HEK293 (cell line): ENCODE data around the gene MDM2.

Experiments
- ATF2 ChIP-seq: fragments of 450-650 bp; formaldehyde crosslinking; IDR thresholded peaks from 2 replicates; pipeline ENCODE4 v1.5.1; 2016; ENCODE audit warnings: missing biosample characterization, missing genetic modification characterization, low read depth
- CTCF ChIP-seq: fragments of 450-650 bp; formaldehyde crosslinking; IDR thresholded peaks from 2 replicates; pipeline ENCODE4 v1.5.1; 2016; ENCODE audit warnings: missing biosample characterization, missing genetic modification characterization
- MYNN ChIP-seq: fragments of 450-650 bp; formaldehyde crosslinking; IDR thresholded peaks from 2 replicates; pipeline ENCODE4 v1.5.1; 2016; ENCODE audit warnings: missing biosample characterization, missing genetic modification characterization, borderline replicate concordance
- PBX3 ChIP-seq: sonication (generic); formaldehyde crosslinking; IDR thresholded peaks from 2 replicates; pipeline ENCODE4 v1.8.1; 2022; ENCODE audit warnings: mild to moderate bottlenecking, moderate library complexity, missing genetic modification reagents
- PRDM2 ChIP-seq: fragments of 450-650 bp; formaldehyde crosslinking; IDR thresholded peaks from 2 replicates; pipeline ENCODE4 v1.5.1; 2016; ENCODE audit warnings: missing biosample characterization, missing genetic modification characterization, borderline replicate concordance
- SP2 ChIP-seq: fragments of 450-650 bp; formaldehyde crosslinking; IDR thresholded peaks from 2 replicates; pipeline ENCODE4 v1.5.1; 2016; ENCODE audit warnings: missing biosample characterization, missing genetic modification characterization
- ZBTB44 ChIP-seq: fragments of 450-650 bp; IDR thresholded peaks from 2 replicates; pipeline ENCODE4 v1.5.1; 2018; ENCODE audit warnings: missing biosample characterization, mild to moderate bottlenecking, missing genetic modification characterization
- ZBTB49 ChIP-seq: fragments of 450-650 bp; formaldehyde crosslinking; IDR thresholded peaks from 2 replicates; pipeline ENCODE4 v1.5.1; 2016; ENCODE audit warnings: missing biosample characterization, missing genetic modification characterization, low read depth
- ZIC2 ChIP-seq: fragments of 450-650 bp; formaldehyde crosslinking; IDR thresholded peaks from 2 replicates; pipeline ENCODE4 v1.5.1; 2016; ENCODE audit warnings: missing biosample characterization, missing genetic modification characterization
- ZNF292 ChIP-seq: fragments of 450-650 bp; formaldehyde crosslinking; IDR thresholded peaks from 2 replicates; pipeline ENCODE4 v1.5.1; 2016; ENCODE audit warnings: low read depth, missing biosample characterization, missing genetic modification characterization, borderline replicate concordance
- ZNF350 ChIP-seq: fragments of 450-650 bp; formaldehyde crosslinking; IDR thresholded peaks from 2 replicates; pipeline ENCODE4 v1.5.0; 2017; ENCODE audit warnings: missing biosample characterization, mild to moderate bottlenecking, missing genetic modification characterization
- ZNF596 ChIP-seq: fragments of 450-650 bp; IDR thresholded peaks from 2 replicates; pipeline ENCODE4 v1.5.0; 2018; ENCODE audit warnings: missing biosample characterization, mild to moderate bottlenecking, missing genetic modification characterization, moderate library complexity
- ZNF776 ChIP-seq: fragments of 450-650 bp; formaldehyde crosslinking; IDR thresholded peaks from 2 replicates; pipeline ENCODE4 v1.5.0; 2017; ENCODE audit warnings: missing biosample characterization, missing genetic modification characterization, borderline replicate concordance

GRCh38 chr12:68891141-68891540 is 83.2 kb downstream of the MDM2 start:
- no peak for TF ChIP-seq CTCF
- TF ChIP-seq PBX3 (CRISPR knock-in tag), result no peak
- no peak for TF ChIP-seq ZNF292 (tag by site-specific recombination)
- TF ChIP-seq ZIC2 (tag by site-specific recombination), result no peak
- no peak for TF ChIP-seq ZNF350 (tag by site-specific recombination)
- no peak for TF ChIP-seq ATF2 (tag by site-specific recombination)
- TF ChIP-seq MYNN (tag by site-specific recombination), result no peak
- no peak for TF ChIP-seq ZBTB49
- no peak for TF ChIP-seq ZNF776 (tag by site-specific recombination)
- no peak for TF ChIP-seq SP2 (tag by site-specific recombination)
- TF ChIP-seq ZBTB44, result no peak
- no peak for TF ChIP-seq ZNF596 (tag by site-specific recombination)
- no peak for TF ChIP-seq PRDM2 (tag by site-specific recombination)
